Fibroblast of lung (primary cell): Measurements from ENCODE around the gene CWC15. TPM values are rescaled to one million over a fixed set of nuclear protein-coding genes. Genes with fewer than 3 reads are reported as not detected.

Experiments used
- DNase-seq, 2 donors: peaks; one replicate each; pipeline versions ENCODE4 v3.0.0 to v3.0.0-alpha.2; 2010; ENCODE audit warnings: low read depth in 2 of 2
- H2AFZ ChIP-seq: 2 replicates; pipeline ENCODE4 v1.5.1; 2012; ENCODE audit warnings: low read length, control low read depth, inconsistent platforms
- H3K27ac ChIP-seq: 2 replicates; pipeline ENCODE4 v1.5.1; 2011; ENCODE audit warnings: low read length, control low read depth; ENCODE audit not compliant: insufficient read depth
- H3K27me3 ChIP-seq: 2 replicates; pipeline ENCODE4 v1.5.1; 2011; ENCODE audit warnings: mild to moderate bottlenecking, low read length; ENCODE audit not compliant: control insufficient read depth, insufficient read depth
- H3K36me3 ChIP-seq: 2 replicates; pipeline ENCODE4 v1.5.1; 2011; ENCODE audit warnings: low read length; ENCODE audit not compliant: control insufficient read depth, insufficient read depth
- H3K4me1 ChIP-seq: 2 replicates; pipeline ENCODE4 v1.5.1; 2011; ENCODE audit warnings: low read length; ENCODE audit not compliant: control insufficient read depth, insufficient read depth; ENCODE audit errors: extremely low read depth
- H3K4me2 ChIP-seq: 2 replicates; pipeline ENCODE4 v1.5.1; 2011; ENCODE audit warnings: low read length, control low read depth; ENCODE audit not compliant: insufficient read depth; ENCODE audit errors: extremely low read depth
- H3K4me3 ChIP-seq, 4 experiments: fragments of 200-600 bp in 1 of 4; sonication (generic) in 1 of 4; replicated peaks in 1 of 4; 2 replicates each; pipeline ENCODE4 v1.5.1; 2011 to 2016; ENCODE audit warnings: low read length in 4 of 4, low read depth in 3 of 4, mild to moderate bottlenecking in 3 of 4, control low read depth in 2 of 4, inconsistent platforms in 1 of 4, mixed read lengths in 1 of 4; ENCODE audit not compliant: insufficient read depth in 1 of 4; ENCODE audit errors: control extremely low read depth in 1 of 4
- H3K79me2 ChIP-seq: 2 replicates; pipeline ENCODE4 v1.5.1; 2012; ENCODE audit warnings: mild to moderate bottlenecking, low read length, inconsistent platforms; ENCODE audit not compliant: control insufficient read depth, insufficient read depth
- H3K9ac ChIP-seq: 2 replicates; pipeline ENCODE4 v1.5.1; 2011; ENCODE audit warnings: mild to moderate bottlenecking, low read length, control low read depth; ENCODE audit not compliant: insufficient read depth
- H3K9me3 ChIP-seq: 2 replicates; pipeline ENCODE4 v1.5.1; 2012; ENCODE audit warnings: low read depth, low read length; ENCODE audit not compliant: control insufficient read depth, insufficient read depth
- H4K20me1 ChIP-seq: 2 replicates; pipeline ENCODE4 v1.5.1; 2011; ENCODE audit warnings: low read length; ENCODE audit not compliant: control insufficient read depth, insufficient read depth; ENCODE audit errors: extremely low read depth
- EZH2 ChIP-seq: IDR thresholded peaks from 2 replicates; pipeline ENCODE4 v1.5.1; 2012; ENCODE audit warnings: low read length, control low read depth, mild to moderate bottlenecking; ENCODE audit errors: missing control alignments
- polyA plus RNA-seq, 2 donors: library from polyadenylated mRNA; depleted of rRNA in 1 of 2; stranded (reverse) in 1 of 2; unstranded in 1 of 2; fragments of >200 nt; gene quantifications; 2 replicates each; pipeline ENCODE4 v1.2.1, GENCODE V29; 2011 to 2012; ENCODE audit warnings: missing spikeins in 1 of 2
- total RNA-seq: library from RNA; depleted of rRNA; stranded (reverse); fragments of >200 nt; gene quantifications from 2 replicates; pipeline ENCODE4 v1.2.1, GENCODE V29; 2014
- TF ChIP-seq, protein P1 (sequence below), 2 donors: IDR thresholded peaks in 1 of 2; conservative IDR thresholded peaks in 1 of 2; 1 replicate in 1 of 2; 2 replicates in 1 of 2; pipeline ENCODE4 v1.5.1; 2011 to 2012; ENCODE audit warnings: low read length in 2 of 2, control low read depth in 1 of 2, inconsistent platforms in 1 of 2, low read depth in 1 of 2, mild to moderate bottlenecking in 1 of 2

Gene CWC15
- total and polyA plus RNA-seq, 2 donors (not counting 1 experiment from before 2014, with no cell fraction given), result 42.1 to 51.4 TPM

GRCh38 chr11:94968334-94968958 is 4.9 kb downstream of the CWC15 start:
- Histone ChIP-seq H4K20me1 (no peaks in the 10 kb centered on the region), H3K27me3 (no peaks in the 10 kb centered on the region), H3K79me2 (peaks cover 18% of the 10 kb centered on the region), H3K4me2 (no peak overlapping the region), H3K27ac (peak overlapping the region; percentile 39), H3K4me1 (peaks cover 7% of the 10 kb centered on the region), H3K4me3 (no peak overlapping the region), H3K36me3 (peaks cover 11% of the 10 kb centered on the region), H2AFZ (no peak overlapping the region), H3K9me3 (no peaks in the 10 kb centered on the region), H3K9ac (no peak overlapping the region)
- TF ChIP-seq, protein P1, sequence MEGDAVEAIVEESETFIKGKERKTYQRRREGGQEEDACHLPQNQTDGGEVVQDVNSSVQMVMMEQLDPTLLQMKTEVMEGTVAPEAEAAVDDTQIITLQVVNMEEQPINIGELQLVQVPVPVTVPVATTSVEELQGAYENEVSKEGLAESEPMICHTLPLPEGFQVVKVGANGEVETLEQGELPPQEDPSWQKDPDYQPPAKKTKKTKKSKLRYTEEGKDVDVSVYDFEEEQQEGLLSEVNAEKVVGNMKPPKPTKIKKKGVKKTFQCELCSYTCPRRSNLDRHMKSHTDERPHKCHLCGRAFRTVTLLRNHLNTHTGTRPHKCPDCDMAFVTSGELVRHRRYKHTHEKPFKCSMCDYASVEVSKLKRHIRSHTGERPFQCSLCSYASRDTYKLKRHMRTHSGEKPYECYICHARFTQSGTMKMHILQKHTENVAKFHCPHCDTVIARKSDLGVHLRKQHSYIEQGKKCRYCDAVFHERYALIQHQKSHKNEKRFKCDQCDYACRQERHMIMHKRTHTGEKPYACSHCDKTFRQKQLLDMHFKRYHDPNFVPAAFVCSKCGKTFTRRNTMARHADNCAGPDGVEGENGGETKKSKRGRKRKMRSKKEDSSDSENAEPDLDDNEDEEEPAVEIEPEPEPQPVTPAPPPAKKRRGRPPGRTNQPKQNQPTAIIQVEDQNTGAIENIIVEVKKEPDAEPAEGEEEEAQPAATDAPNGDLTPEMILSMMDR (conservative IDR thresholded peaks at IDR 0.05 in 1 of 2, IDR thresholded peaks at IDR 0.05 in 1 of 2; ENCODE audit: low read depth in 1 of 2, low read length in 2 of 2), result peak; percentile 47 to 64
- TF ChIP-seq EZH2, result no peak
- DNase-seq, result peak; percentile 30 to 66

GRCh38 chr11:94964934-94965333 is 8.4 kb downstream of the CWC15 start:
- Histone ChIP-seq H3K4me3 (no peak overlapping the region), H3K9me3 (no peaks in the 10 kb centered on the region), H3K79me2 (no peaks in the 10 kb centered on the region), H3K4me1 (peaks cover 3% of the 10 kb centered on the region), H3K27me3 (no peaks in the 10 kb centered on the region), H3K9ac (no peak overlapping the region), H3K4me2 (no peak overlapping the region), H3K27ac (no peak overlapping the region), H4K20me1 (no peaks in the 10 kb centered on the region), H2AFZ (no peak overlapping the region), H3K36me3 (peaks cover 10% of the 10 kb centered on the region)
- DNase-seq, result no peak
- TF ChIP-seq EZH2, result no peak

GRCh38 chr11:94961255-94961654 is 12.1 kb downstream of the CWC15 start:
- no peak overlapping the region for H2AFZ ChIP-seq
- peaks cover 9% of the 10 kb centered on the region for H3K36me3 ChIP-seq
- no peak overlapping the region for H3K27ac ChIP-seq
- peaks cover 4% of the 10 kb centered on the region for H3K4me1 ChIP-seq
- no peaks in the 10 kb centered on the region for H4K20me1 ChIP-seq
- H3K27me3 ChIP-seq, result no peaks in the 10 kb centered on the region
- TF ChIP-seq, protein P1 (conservative IDR thresholded peaks at IDR 0.05 in 1 of 2, IDR thresholded peaks at IDR 0.05 in 1 of 2; ENCODE audit: low read depth in 1 of 2, low read length in 2 of 2), result no peak
- no peak for TF ChIP-seq EZH2
- no peak overlapping the region for H3K4me2 ChIP-seq
- H3K9ac ChIP-seq, result no peak overlapping the region
- no peak for DNase-seq
- H3K4me3 ChIP-seq, result no peak overlapping the region
- H3K79me2 ChIP-seq, result no peaks in the 10 kb centered on the region
- H3K9me3 ChIP-seq, result no peaks in the 10 kb centered on the region
